ENCODE data around the gene ERC2. TPM values are rescaled to one million over a fixed set of nuclear protein-coding genes. Genes with fewer than 3 reads are reported as not detected.

Gene ERC2
- total RNA-seq, 1 donor from 2014 or later, result 6.2 TPM

DNA sequence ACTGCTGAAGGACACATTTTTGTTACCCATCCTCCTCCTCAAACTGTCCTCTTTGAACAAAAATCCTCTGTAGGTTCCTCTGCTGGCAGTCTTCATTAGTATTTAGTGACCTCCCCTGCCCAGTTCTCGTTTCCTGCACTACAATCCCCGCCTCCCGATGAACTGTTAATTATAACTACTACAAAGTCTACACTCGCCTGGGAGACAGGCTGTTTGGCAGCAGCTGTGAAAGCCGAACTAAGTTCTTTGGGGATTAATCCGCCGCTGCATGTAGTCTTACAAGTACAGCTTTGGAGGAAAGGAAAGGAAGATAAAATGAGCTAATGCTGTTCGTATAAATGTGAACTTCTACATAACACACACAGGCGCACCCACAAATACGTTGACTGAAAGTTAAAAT lies 821.2 kb downstream of the ERC2 start:
- no peak for DNase-seq (ENCODE audit: low read depth)

- DNase-seq (ENCODE audit: low read depth), result no peak
Observed at GRCh38 chr3:55646121-55646520, 822.1 kb downstream of the ERC2 start.

DNA sequence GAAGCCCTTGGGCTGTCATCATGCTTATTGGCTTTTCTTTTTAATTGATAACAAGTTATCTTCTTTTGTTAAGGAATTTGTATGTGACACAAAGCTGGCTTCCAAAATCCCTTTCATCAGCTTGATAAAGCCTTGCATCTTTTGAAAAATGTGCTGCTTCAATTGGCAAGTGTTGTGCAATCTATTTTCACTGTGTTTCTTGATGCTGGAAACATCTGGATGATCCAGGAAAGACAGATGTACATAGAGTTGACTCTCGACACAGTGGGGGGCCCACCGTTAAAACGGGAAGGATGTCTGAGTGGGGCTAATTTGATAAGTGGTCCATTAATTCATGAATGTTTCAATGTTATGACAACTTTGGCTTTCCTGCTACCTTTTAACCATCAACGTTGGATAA lies 822.8 kb downstream of the ERC2 start:
- DNase-seq (ENCODE audit: low read depth), result no peak

- no peak for DNase-seq (ENCODE audit: low read depth)
Observed at GRCh38 chr3:55643283-55643682, 825.0 kb downstream of the ERC2 start.

- DNase-seq (ENCODE audit: low read depth), result no peak
Observed at GRCh38 chr3:55641964-55642363, 826.3 kb downstream of the ERC2 start.

GRCh38 chr3:55639896-55640765 lies 828.1 kb downstream of the ERC2 start:
- no peak for DNase-seq (ENCODE audit: low read depth)

- no peak for DNase-seq (ENCODE audit: low read depth)
Observed at GRCh38 chr3:55639143-55639542, 829.1 kb downstream of the ERC2 start.

GRCh38 chr3:55637906-55638638 lies 830.2 kb downstream of the ERC2 start:
- no peak for DNase-seq (ENCODE audit: low read depth)

- no peak for DNase-seq (ENCODE audit: low read depth)
Observed at GRCh38 chr3:55636300-55637195, 831.7 kb downstream of the ERC2 start.

GRCh38 chr3:55634345-55634744 lies 833.9 kb downstream of the ERC2 start:
- DNase-seq (ENCODE audit: low read depth), result no peak

- DNase-seq (ENCODE audit: low read depth), result no peak
Observed at GRCh38 chr3:55633333-55633732, 834.9 kb downstream of the ERC2 start.

GRCh38 chr3:55631766-55632331 lies 836.4 kb downstream of the ERC2 start:
- no peak for DNase-seq (ENCODE audit: low read depth)

DNA sequence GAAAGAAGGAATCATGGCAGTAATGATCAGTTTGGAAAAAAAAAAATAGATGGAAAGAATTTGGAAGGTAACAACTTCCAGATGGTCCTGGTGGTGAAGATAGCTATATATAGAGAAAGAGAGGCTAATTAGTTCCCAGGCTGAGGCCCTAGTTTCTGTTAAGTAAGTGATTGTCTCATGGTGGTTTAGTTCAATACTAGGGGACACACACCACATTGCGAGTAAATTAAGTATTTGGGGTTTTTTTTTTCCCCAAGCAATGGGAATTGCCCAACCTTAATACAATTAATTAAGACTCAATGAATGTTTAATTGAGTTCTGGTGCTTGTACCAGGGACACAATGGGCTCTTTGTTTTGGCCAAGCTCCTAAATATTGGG lies 837.4 kb downstream of the ERC2 start:
- DNase-seq (ENCODE audit: low read depth), result no peak

- DNase-seq (ENCODE audit: low read depth), result no peak
Observed at GRCh38 chr3:55630280-55630920, 837.9 kb downstream of the ERC2 start.

DNA sequence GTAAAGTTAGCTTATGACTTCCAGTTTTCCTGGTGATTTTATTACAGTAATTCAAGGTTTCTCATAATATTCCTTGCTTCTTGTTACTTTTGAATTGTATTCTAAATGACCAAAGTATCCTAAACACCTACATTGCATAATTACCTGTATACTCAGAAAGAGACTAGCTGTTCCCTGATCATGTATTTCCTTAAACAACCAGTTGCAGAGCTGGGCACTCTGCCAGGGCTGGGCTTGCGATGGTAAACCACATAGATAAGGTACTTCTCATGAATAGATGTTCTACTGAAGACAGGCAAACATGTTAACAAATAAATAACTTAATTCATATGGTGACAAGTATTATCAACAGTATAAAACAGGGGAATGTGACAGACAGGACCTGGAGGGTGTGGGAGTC lies 838.8 kb downstream of the ERC2 start:
- DNase-seq (ENCODE audit: low read depth), result no peak

DNA sequence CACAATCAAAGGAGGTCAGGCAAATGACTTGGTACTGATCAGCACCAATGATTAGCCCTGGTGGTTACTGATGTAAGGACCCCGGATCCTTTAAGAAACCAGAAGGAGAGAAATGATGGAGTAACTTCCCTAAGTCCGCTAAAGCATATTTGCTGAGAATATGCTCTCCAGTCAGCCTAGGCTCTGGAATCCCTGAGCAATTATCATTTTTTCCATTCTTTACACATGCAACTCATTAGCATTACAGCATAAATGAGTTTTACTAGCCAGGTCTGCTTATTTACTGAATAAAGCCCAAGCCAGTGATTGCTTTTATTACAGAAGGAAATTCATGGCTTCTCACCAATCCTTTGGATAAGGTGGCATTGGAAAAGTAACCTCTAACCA lies 842.0 kb downstream of the ERC2 start:
- no peak for DNase-seq (ENCODE audit: low read depth)

- DNase-seq (ENCODE audit: low read depth), result peak; percentile 74
Observed at GRCh38 chr3:55624238-55624637, 844.0 kb downstream of the ERC2 start.

DNA sequence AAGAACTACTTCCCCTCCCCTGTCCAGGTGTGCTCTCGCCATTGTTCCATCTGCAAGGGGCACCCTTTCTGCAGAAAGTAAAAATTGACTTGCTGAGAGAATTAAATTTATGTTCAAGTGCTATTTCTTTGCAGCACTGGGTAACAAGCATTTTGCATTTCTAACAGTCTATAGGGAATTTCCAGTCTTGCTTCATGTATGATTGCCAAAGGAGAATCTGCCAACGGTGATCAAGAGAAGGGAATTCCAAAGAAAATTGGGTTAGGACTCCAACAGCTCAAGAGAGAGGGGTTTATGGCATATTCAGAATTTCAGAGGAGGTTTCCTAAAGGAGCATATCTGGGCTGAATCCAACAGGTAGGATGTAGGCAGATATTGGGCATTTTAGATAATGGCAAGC lies 844.5 kb downstream of the ERC2 start:
- DNase-seq (ENCODE audit: low read depth), result peak; percentile 10

DNA sequence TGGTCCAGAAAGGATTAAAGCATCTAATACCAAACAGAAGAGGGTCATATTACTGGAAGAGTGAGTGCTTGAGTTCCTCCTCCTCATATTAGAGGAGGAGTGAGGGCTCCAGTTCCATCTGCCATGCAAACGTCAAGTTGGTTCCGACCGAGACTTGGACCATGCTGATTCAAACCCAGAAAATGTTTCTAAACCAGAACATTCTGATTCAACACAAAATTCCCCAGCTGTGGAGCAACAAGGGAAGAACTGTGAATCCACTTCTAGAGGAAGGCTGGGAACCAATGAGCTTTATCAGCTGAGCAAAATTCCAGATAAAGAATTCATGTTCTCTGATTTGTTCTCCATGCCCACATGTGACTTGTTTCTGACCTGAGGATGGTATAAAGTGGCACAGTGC lies 845.5 kb downstream of the ERC2 start:
- DNase-seq (ENCODE audit: low read depth), result peak; percentile 6

DNA sequence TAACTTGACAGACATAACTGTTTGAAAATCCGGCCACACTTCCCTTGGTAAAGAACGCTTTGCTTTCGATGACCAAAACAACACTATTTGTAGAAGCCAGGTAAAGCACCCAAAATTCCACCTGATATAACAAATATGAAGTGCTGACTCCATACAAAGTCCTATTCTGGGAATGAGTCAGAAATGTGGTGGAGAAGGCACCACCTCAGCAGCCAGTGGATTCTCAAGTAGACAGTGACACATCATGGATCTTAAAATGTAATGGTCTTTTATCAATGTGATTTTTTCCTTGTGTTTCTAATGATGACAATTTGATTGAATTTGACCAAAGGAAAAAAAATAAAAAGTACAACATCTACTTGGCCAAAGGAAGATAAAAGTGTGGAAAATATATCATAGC lies 846.2 kb downstream of the ERC2 start:
- DNase-seq (ENCODE audit: low read depth), result peak; percentile 48

GRCh38 chr3:55621648-55622047 lies 846.6 kb downstream of the ERC2 start:
- no peak for DNase-seq (ENCODE audit: low read depth)
